ENCODE measurements around the gene CACNA2D1. TPM values are rescaled to one million over a fixed set of nuclear protein-coding genes. Genes with fewer than 3 reads are reported as not detected.

Gene CACNA2D1
- total RNA-seq, 3 donors from 2014 or later (not counting 1 experiment from before 2014, with no cell fraction given), result not detected

DNA sequence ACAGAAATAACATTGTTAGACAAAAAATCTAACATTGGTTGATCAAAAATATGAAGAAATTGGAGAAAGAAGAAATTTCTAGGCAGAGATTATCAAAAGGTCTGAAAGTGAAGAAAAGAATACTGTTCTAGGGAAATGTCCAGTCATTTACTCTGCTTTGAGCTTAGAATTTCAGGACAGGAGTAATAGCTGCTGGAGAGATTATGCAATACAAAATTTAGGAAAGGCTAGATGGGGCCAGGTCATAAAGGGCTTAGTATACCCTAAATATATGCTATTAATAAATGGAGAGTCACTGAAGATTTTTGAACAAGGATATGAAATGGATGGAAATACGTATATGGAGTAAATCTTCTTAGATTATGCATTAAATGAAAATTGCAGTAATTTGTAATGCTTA lies 279.2 kb downstream of the CACNA2D1 start:
- no peaks in the 10 kb centered on the region for H3K27me3 Mint-ChIP-seq (ENCODE audit: low read depth in 2 of 2)
- H3K27ac ChIP-seq (ENCODE audit: low read length), result no peak overlapping the region
- no peak for ATAC-seq
- H3K4me1 ChIP-seq (ENCODE audit: control insufficient read depth, insufficient read depth, low read length), result no peaks in the 10 kb centered on the region
- H3K9me3 ChIP-seq (ENCODE audit: control insufficient read depth, insufficient read depth, low read length), result no peaks in the 10 kb centered on the region
- H3K36me3 ChIP-seq (ENCODE audit: control insufficient read depth, insufficient read depth, low read length), result no peaks in the 10 kb centered on the region
- DNase-seq, result no peak
- peaks cover 2 to 10% of the 10 kb centered on the region in 2 donors for H3K9me3 Mint-ChIP-seq
- WGBS (ENCODE audit: insufficient coverage), result no CpG with 5 or more reads among the region's 1 CpG
- no peak overlapping the region for H3K4me3 ChIP-seq (ENCODE audit: low read length)
- no peaks in the 10 kb centered on the region for H3K4me1 Mint-ChIP-seq
- TF ChIP-seq, protein P1, sequence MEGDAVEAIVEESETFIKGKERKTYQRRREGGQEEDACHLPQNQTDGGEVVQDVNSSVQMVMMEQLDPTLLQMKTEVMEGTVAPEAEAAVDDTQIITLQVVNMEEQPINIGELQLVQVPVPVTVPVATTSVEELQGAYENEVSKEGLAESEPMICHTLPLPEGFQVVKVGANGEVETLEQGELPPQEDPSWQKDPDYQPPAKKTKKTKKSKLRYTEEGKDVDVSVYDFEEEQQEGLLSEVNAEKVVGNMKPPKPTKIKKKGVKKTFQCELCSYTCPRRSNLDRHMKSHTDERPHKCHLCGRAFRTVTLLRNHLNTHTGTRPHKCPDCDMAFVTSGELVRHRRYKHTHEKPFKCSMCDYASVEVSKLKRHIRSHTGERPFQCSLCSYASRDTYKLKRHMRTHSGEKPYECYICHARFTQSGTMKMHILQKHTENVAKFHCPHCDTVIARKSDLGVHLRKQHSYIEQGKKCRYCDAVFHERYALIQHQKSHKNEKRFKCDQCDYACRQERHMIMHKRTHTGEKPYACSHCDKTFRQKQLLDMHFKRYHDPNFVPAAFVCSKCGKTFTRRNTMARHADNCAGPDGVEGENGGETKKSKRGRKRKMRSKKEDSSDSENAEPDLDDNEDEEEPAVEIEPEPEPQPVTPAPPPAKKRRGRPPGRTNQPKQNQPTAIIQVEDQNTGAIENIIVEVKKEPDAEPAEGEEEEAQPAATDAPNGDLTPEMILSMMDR (IDR thresholded peaks at IDR 0.05), result no peak
- H3K27me3 ChIP-seq (ENCODE audit: control insufficient read depth, insufficient read depth, low read length), result no peaks in the 10 kb centered on the region
- no peaks in the 10 kb centered on the region for H3K36me3 Mint-ChIP-seq
- no peak overlapping the region for H3K4me3 Mint-ChIP-seq
- intact Hi-C loops (cut with micrococcal nuclease), result no loop called here
- H3K27ac Mint-ChIP-seq, result no peak overlapping the region

DNA sequence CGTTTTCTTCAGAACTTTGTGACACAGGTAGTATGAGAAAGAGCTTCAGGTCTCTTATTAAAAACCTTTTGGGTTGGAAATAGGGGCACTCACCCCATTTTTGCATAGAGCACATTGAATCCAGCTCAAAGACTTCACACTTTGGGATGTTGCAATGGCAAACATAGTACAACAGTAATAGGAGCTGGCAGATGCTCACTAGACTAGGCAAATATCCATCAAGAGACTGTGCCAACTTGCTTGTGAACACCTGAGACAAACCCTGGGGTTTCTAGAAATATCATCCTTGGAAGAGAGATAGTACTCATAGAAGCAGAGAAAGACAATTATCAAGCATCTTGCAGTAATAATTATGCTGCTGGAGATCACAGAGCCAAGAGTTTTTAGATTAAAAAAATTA lies 280.0 kb downstream of the CACNA2D1 start:
- Mint-ChIP-seq H3K36me3 (no peaks in the 10 kb centered on the region), H3K27ac (no peak overlapping the region), H3K9me3 (peaks cover 2 to 12% of the 10 kb centered on the region in 2 donors), H3K27me3 (ENCODE audit: low read depth in 2 of 2) (no peaks in the 10 kb centered on the region), H3K4me3 (no peak overlapping the region), H3K4me1 (no peaks in the 10 kb centered on the region)
- no peaks in the 10 kb centered on the region for H3K4me1 ChIP-seq (ENCODE audit: control insufficient read depth, insufficient read depth, low read length)
- no peak overlapping the region for H3K4me3 ChIP-seq (ENCODE audit: low read length)
- ATAC-seq (no peak), DNase-seq (no peak)
- TF ChIP-seq, protein P1 (IDR thresholded peaks at IDR 0.05), result no peak
- H3K27me3 ChIP-seq (ENCODE audit: control insufficient read depth, insufficient read depth, low read length), result no peaks in the 10 kb centered on the region
- 63% methylated on average over 1 of the region's 1 CpG for WGBS (ENCODE audit: insufficient coverage)
- H3K27ac ChIP-seq (ENCODE audit: low read length), result no peak overlapping the region
- H3K9me3 ChIP-seq (ENCODE audit: control insufficient read depth, insufficient read depth, low read length), result no peaks in the 10 kb centered on the region
- H3K36me3 ChIP-seq (ENCODE audit: control insufficient read depth, insufficient read depth, low read length), result no peaks in the 10 kb centered on the region
- intact Hi-C loops (cut with micrococcal nuclease), result no loop called here

DNA sequence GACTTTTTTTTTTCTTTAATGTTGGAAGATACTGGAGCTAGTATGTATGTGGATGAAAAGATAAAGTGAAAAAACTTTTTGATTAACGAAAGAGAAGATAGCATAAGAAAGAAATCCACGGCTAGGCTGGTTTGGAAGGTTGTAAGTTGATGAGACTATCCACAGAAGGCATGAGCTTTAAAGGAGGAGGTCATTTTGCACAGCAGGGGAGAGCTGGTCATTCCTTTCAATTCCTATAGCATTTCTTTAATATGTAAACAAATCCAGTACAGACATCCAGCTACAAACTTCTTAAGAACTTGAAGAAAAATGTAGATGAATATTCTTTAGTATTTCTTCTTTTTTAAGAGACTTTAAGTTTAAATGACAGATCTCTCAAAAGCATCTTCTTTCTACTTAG lies 281.3 kb downstream of the CACNA2D1 start:
- H3K9me3 Mint-ChIP-seq, result peaks cover 2 to 12% of the 10 kb centered on the region in 2 donors
- Histone ChIP-seq H3K27ac (ENCODE audit: low read length) (no peak overlapping the region), H3K9me3 (ENCODE audit: control insufficient read depth, insufficient read depth, low read length) (no peaks in the 10 kb centered on the region), H3K36me3 (ENCODE audit: control insufficient read depth, insufficient read depth, low read length) (no peaks in the 10 kb centered on the region), H3K4me3 (ENCODE audit: low read length) (no peak overlapping the region), H3K27me3 (ENCODE audit: control insufficient read depth, insufficient read depth, low read length) (no peaks in the 10 kb centered on the region), H3K4me1 (ENCODE audit: control insufficient read depth, insufficient read depth, low read length) (no peaks in the 10 kb centered on the region)
- H3K4me1 Mint-ChIP-seq, result no peaks in the 10 kb centered on the region
- no peaks in the 10 kb centered on the region for H3K27me3 Mint-ChIP-seq (ENCODE audit: low read depth in 2 of 2)
- H3K27ac Mint-ChIP-seq, result no peak overlapping the region
- intact Hi-C loops (cut with micrococcal nuclease), result no loop called here
- 73% methylated on average over 2 of the region's 2 CpGs for WGBS (ENCODE audit: insufficient coverage)
- no peak for ATAC-seq
- TF ChIP-seq, protein P1 (IDR thresholded peaks at IDR 0.05), result no peak
- H3K36me3 Mint-ChIP-seq, result no peaks in the 10 kb centered on the region
- no peak overlapping the region for H3K4me3 Mint-ChIP-seq
- DNase-seq, result no peak

DNA sequence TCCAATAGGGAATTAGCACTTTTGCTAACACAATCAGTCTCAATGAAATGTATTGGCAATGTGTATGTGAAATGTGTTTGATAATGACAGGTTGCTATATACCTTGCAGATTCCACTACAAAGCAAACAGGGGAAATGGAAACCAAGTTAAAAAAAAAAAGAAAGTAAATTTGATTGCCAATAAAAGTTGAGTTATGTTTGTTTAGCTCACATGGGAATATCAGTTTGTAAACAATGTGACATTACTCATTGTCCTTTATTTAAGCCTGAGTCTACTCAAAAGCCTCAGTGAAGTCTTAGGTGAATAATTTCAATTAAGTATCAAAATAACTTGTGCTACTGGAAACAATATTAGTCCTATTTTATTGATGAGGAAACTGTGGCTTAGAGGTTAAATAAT lies 285.2 kb downstream of the CACNA2D1 start:
- H3K4me3 Mint-ChIP-seq, result no peak overlapping the region
- Histone ChIP-seq H3K4me1 (ENCODE audit: control insufficient read depth, insufficient read depth, low read length) (no peaks in the 10 kb centered on the region), H3K27ac (ENCODE audit: low read length) (no peak overlapping the region), H3K9me3 (ENCODE audit: control insufficient read depth, insufficient read depth, low read length) (no peaks in the 10 kb centered on the region), H3K4me3 (ENCODE audit: low read length) (no peak overlapping the region), H3K36me3 (ENCODE audit: control insufficient read depth, insufficient read depth, low read length) (no peaks in the 10 kb centered on the region), H3K27me3 (ENCODE audit: control insufficient read depth, insufficient read depth, low read length) (no peaks in the 10 kb centered on the region)
- ATAC-seq, result no peak
- DNase-seq, result no peak
- H3K4me1 Mint-ChIP-seq, result no peaks in the 10 kb centered on the region
- no peaks in the 10 kb centered on the region for H3K27me3 Mint-ChIP-seq (ENCODE audit: low read depth in 2 of 2)
- TF ChIP-seq, protein P1 (IDR thresholded peaks at IDR 0.05), result no peak
- H3K27ac Mint-ChIP-seq, result no peak overlapping the region
- no peaks in the 10 kb centered on the region for H3K36me3 Mint-ChIP-seq
- intact Hi-C loops (cut with micrococcal nuclease), result no loop called here
- peaks cover 2 to 11% of the 10 kb centered on the region in 2 donors for H3K9me3 Mint-ChIP-seq
